Measurements from ENCODE around the gene HCFC1R1.

DNA sequence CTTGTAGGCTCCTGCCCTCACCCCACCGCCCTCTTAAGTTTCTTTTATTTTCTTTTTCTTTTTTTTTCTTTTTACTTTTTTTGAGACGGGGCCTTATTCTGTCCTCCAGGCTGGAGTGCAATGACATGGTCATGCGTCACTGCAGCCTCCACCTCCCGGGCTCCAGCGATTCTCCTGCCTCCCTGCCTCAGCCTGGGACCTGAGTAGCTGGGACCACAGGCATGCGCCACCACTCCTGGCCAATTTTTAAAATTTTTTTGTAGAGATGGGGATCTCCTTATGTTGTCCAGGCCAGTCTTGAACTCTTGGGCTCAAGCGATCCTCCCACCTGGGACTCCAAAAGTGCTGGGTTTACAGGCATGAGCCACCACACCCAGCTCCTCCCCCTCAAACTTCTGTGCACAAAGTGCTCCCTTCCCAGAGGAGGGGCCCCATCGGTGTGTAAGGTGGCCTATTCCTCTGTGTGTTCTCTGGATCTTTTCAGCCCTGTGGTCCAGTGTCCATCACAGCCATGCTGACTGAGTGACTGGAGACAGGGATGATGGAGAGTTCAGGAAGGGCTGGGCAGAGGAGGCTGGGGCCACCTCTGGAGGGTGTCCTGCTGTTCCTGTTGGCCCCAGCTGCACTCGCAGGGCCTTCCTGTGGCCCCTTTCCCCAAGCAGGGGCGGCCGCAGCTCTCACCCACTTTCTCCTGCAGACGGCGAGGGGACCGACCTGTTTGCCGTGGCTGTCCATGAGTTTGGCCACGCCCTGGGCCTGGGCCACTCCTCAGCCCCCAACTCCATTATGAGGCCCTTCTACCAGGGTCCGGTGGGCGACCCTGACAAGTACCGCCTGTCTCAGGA, 32.8 kb upstream of the HCFC1R1 start:
- TF ChIP-seq, protein P1, sequence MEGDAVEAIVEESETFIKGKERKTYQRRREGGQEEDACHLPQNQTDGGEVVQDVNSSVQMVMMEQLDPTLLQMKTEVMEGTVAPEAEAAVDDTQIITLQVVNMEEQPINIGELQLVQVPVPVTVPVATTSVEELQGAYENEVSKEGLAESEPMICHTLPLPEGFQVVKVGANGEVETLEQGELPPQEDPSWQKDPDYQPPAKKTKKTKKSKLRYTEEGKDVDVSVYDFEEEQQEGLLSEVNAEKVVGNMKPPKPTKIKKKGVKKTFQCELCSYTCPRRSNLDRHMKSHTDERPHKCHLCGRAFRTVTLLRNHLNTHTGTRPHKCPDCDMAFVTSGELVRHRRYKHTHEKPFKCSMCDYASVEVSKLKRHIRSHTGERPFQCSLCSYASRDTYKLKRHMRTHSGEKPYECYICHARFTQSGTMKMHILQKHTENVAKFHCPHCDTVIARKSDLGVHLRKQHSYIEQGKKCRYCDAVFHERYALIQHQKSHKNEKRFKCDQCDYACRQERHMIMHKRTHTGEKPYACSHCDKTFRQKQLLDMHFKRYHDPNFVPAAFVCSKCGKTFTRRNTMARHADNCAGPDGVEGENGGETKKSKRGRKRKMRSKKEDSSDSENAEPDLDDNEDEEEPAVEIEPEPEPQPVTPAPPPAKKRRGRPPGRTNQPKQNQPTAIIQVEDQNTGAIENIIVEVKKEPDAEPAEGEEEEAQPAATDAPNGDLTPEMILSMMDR (IDR thresholded peaks at IDR 0.05) = no peak
- no peak for TF ChIP-seq POLR2A (IDR thresholded peaks at IDR 0.05)

Measured in adrenal gland (tissue), 5 donors.